Activated naive CD8-positive, alpha-beta T cell treated with anti-CD3 and anti-CD28 coated beads, Interleukin-2, amount 50 U/mL, for 16 hours (primary cell): ENCODE data around the gene APLP1.
"Not testable (repeated sequence)": the region's sequence is repeated elsewhere in the genome, so short reads cannot be mapped to it uniquely, and the experiment has no call there.

Experiments
- DNase-seq: peaks from one replicate; pipeline ENCODE4 v3.0.0-alpha.2; 2020; ENCODE audit warnings: low read depth, low spot score

The APLP1 gene

DNA sequence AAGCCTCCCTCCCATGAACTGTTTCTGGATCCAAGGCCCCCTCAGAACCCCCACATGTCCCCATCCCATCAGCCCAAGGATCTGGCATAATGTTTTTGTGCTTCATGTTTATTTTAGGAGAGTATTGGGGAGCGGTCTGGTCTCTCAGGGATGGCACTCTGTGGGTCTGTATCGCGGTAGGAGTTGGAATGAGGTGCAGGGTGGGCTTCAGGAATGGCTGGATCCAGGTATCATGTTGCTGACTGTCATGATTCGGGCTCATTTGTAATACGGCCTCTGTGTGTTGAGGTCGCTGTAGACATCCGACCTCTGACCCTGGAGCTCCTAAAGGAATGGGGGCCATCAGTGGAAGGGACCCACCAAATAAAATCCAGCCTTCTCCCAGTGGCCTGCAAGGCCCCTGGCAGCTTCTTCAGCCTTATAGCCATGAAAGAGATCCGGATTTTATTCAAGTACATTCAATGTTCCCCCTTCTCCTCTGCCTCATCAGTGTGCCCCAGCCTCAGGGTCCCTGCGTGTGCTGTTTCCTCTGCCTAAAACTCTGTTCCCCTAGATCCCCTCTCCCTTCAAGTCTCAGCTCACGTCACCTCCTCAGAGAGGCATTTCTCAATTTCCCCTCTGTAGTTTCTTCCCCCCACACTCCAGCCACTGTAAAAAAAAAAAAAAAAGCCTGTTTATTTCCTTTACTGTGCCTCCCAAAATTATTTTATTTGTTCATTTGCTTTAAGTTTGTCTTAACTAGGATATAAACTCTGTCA is 36.1 kb downstream of the APLP1 start:
- no peak for DNase-seq

DNA sequence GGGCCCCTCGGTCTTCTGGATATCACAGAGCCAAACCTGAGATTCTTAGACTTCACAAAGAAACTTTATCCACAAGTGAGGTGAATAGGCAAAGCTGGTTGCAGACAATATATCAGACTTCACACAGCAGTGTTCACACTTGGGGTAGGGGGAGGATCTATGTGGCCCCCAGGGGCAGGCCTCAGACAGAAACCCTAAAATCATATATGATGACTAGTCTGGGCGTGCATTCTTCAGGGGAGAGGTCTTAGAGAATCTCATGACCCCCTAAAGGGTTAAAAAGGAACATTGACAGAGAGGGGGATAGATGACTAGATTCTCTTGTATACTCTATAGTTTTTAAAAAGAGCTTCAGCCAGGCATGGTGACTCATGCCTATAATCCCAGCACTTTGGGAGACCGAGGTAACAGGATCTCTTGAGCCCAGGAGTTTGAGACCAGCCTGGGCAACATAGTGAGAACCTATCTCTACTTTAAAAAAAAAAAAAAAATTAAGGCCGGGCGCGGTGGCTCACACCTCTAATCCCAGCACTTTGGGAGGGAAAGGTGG is 36.9 kb downstream of the APLP1 start:
- DNase-seq: no peak

DNA sequence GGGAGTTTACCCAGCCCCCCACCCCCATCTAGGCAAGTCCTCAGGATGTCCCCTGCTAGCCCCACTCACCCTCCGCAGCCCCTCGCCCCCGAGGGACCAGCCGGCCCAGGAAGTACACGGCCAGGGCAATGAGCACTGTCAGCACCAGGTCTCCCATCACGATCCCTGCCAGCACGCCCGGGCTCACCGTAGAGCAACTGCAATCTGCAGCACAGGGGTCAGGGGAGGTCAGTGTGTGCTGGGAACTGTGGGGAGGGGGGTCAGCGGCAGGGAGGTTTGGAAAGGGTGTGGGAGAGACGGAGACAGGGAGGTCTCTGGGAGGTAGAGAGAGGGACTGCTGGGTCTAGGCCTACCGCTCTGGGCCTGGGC is 39.0 kb downstream of the APLP1 start:
- no peak for DNase-seq

DNA sequence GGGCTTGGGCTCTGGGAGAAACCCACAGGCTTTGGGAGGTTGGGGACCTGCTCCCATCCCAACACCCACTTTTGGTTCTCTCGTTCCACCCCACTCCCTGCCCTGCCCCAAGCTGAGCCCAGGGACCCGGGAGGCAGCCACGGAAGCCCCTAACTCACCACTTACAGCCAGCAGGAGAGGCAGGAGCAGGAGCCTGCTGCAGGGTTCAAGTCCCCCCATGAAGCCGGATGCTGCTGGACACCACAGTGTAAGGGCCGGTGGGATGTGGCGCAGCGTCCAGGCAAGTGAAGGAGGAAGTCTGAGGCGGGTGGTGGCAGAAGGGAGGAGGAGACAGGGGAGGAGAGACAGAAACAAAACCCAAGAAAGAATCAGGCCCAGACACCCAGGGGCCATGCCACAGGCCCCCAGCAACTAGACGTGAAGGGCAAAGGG is 39.7 kb downstream of the APLP1 start, which contains the start of gene TYROBP:
Gene TYROBP (minus strand): TSS at position 286 of the 432 bp plus-strand sequence. CDS start 67 bp downstream, at position 219.
- no peak for DNase-seq

DNA sequence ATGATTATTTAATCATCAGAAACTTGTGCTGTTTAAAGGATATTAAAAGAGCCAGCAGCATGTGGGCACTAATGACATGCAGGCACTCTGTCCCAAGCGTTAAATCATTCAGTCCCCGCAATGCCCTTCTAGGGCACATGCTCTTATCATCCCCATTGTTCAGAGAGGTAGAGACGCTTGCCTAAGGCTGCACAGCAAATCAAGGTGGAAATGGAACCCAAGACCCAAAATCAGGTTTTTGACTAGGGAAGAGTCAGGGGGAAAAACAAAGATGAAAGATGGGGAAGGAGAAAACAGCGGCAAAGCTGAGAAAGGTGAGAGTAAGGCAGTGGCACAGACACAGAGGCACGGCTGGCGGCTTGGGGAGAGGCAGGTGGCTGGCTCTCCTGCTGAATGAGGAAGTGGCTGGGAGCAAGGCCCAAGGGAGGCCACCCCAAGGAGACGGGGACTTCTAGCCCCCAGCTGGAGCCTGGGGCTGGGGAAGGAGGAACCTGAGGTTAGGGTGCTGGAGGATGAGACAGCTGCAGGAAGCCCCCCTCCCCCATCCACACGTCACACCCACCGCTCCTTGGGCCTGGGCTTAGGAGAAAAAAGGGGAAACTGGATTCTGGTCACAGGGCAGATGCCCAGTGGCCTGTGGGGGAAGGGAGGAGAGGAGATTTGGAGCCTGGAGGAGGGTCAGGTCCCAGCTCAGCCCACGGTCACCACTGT is 40.8 kb downstream of the APLP1 start:
- DNase-seq: no peak

DNA sequence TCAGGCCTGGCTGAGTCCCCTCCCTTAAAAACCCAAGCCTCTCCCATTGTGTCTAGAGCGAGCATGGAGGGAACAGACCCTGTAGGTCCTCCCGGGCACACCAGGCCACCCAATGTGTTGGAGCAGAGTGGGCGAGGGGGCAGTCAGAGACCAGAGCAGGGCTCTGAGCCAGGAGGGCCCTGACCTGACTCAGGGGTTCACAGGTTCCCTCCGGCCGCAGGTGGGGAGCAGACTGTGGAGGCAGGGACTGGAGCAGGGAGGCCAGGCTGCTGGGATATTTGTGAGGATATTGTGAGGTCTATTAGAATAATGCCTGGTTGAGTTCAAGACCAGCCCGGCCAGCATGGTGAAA is 41.3 kb downstream of the APLP1 start:
- DNase-seq: no peak

DNA sequence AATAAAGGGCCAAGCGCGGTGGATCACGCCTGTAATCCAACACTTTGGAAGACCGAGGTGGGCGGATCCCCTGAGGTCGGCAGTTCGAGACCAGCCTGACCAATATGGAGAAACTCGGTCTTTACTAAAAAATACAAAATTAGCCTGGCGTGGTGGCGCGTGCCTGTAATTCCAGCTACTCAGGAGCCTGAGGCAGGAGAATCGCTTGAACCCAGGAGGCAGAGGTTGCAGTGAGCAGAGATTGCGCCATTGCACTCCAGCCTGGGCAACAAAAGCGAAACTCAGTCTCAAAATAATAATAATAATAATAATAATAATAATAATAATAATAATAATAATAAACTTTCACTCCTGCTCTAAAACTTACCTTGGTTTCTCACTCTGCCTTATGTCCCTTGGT is 42.0 kb downstream of the APLP1 start:
- not testable (repeated sequence) for DNase-seq

DNA sequence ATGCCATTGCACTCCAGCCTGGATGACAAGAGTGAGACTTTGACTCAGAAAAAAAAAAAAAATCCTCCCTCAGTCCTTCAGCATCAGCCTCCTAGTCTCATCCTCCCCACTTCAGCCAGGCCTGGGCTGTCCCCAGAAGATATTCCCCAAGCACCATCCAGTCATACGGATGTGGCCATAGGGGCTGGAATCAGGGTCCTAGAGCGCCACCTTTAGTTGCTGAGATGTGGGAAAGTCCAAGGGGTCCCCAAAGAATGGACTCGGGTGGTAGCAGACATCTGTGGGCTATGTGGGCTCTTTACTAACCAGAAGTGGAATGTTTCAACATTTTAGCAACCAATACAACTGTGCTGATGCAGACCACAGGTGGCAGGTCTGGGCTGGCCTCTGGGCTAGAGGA is 42.8 kb downstream of the APLP1 start:
- no peak for DNase-seq

DNA sequence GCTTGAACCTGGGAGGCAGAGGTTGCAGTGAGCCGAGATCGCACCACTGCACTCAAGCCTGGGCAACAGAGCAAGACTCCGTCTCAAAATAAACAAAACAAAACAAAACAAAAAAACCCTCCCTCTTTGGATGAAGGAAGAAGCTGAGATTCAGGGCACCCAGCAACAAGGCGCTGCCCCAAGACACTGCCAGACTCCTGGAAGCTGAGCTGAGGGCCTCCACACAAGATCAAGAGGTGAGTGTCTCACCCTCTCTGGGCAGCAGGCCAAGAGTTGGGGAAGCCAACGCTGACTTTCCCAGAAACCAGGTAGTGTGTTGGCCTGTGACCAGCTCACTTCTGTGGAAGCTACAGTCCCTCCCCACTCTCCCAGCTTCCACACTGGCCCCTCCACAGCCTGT is 43.4 kb downstream of the APLP1 start:
- DNase-seq: no peak

DNA sequence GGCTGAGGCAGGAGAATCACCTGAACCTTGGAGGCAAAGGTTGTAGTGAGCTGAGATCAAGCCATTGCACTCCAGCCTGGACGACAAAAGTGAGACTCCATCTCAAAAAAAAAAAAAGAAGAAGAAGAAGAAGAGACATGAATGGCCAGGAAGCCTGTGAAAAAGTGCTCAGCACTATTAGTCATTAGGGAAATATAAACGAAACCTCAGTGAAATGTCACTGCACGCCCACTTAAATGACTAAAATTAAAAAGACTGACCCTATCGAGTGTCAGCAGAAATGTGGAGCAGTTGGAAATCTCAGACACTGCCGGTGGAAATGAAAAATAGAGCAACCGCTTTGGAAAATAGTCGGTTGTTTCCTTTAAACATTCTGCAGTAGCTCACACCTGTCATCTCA is 45.2 kb downstream of the APLP1 start:
- no peak for DNase-seq

DNA sequence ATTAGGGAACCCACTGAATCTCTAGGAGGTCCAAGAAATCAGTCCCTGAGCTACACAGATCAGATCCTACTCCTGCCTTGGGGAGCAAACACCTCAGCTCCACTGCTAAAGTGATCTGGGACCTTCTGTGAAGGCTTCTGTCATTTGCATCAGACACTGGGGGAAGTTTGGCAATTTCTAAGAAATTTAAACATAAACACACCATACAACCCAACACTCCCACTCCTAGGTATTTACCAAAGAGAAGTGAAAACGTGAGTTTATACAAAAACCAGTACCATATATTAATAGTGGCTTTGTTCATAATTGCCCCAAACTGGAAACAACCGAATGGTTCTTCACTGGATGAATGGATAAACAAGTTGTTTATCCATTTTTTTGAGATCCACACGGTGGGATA is 47.1 kb downstream of the APLP1 start:
- DNase-seq: no peak

DNA sequence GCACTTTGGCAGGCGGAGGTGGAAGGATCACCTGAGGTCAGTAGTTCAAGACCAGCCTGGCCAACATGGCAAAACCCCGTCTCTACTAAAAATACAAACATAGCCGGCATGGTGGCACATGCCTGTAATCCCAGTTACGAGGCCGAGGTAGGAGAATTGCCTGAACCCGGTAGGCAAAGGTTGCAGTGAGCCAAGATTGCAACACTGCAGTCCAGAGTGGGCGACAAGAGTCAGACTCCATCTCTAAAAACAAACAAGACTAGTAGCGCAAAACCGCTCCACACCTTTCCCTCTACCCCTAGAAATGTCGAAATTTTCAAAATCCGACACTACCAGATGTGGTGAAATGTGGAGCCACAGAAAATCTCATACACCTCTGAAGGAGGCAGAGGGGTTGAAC is 50.9 kb downstream of the APLP1 start:
- DNase-seq: no peak

DNA sequence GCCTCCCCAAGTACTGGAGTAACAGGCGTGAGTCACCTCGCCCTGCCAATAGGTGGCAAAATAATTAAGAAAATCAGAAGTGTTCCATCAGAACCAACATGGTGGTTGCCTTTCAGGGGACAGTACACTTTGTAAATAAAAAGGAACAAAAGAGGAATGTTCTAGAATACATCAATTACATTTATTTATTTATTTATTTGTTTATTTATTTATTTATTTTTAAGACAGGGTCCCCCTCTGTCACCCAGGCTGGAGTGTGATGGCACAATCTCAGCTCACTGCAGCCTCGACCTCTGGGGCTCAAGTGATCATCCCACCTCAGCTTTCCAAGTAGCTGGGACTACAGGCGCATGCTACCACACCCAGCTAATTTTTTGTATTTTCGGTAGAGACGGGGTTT is 52.6 kb downstream of the APLP1 start:
- DNase-seq: no peak

DNA sequence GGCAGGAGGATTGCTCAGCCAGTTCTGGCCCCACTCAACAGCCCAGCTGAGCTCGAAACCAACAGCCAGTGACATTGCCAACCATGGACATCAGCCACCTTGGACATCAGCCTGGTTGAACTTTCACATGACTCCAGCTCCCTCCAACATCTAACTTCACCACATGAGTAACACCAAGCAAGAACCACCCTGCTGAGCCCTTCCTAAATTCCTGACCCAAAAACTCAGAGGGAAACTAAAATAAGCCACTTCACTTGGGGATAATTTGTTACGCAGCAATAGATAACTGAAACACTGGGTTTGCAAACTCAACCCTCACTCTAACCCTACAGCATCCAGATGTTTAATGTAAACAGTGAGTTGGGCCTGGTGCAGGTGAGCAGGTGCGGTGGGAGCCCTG is 57.1 kb downstream of the APLP1 start:
- DNase-seq: no peak

DNA sequence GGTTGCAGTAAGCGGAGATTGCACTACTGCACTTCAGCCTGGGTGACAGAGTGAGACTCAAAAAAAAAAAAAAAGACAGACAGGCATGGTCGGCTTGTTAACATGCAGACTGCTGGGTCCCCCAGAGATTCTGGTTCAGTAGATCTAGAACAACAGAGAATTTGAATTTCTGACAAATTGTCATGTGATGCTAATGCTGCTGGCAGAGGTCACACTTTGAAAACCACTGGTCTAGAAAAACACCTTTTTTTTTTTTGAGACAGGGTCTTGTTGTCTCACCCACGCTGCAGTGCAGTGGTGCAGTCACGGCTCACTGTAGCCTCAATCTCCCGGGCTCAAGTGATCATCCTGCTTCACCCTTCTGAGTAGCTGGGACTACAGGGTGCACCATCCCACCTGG is 60.1 kb downstream of the APLP1 start:
- no peak for DNase-seq
